BE2C (cell line): ENCODE results near the gene MCFD2.

Experiments used
- DNase-seq: peaks from one replicate; pipeline ENCODE4 v3.0.0-alpha.2; 2020
- H3K27me3 ChIP-seq: fragments of 250-450 bp; sonication (Bioruptor Pico); 2 replicates; pipeline ENCODE4 v1.5.1; 2020; ENCODE audit warnings: mild to moderate bottlenecking
- H3K36me3 ChIP-seq: fragments of 250-450 bp; sonication (Bioruptor Pico); 2 replicates; pipeline ENCODE4 v1.5.1; 2020; ENCODE audit warnings: mild to moderate bottlenecking
- H3K4me1 ChIP-seq: fragments of 250-450 bp; sonication (Bioruptor Pico); 2 replicates; pipeline ENCODE4 v1.5.1; 2020
- H3K4me3 ChIP-seq: 2 replicates; pipeline ENCODE4 v1.5.1; 2011; ENCODE audit warnings: low read depth, low read length
- H3K9me3 ChIP-seq: fragments of 250-450 bp; sonication (Bioruptor Pico); 2 replicates; pipeline ENCODE4 v1.5.1; 2020
- TF ChIP-seq, protein P1 (sequence below): IDR thresholded peaks from 2 replicates; pipeline ENCODE4 v1.5.1; 2012; ENCODE audit warnings: mild to moderate bottlenecking, low read depth, low read length

Gene MCFD2

DNA sequence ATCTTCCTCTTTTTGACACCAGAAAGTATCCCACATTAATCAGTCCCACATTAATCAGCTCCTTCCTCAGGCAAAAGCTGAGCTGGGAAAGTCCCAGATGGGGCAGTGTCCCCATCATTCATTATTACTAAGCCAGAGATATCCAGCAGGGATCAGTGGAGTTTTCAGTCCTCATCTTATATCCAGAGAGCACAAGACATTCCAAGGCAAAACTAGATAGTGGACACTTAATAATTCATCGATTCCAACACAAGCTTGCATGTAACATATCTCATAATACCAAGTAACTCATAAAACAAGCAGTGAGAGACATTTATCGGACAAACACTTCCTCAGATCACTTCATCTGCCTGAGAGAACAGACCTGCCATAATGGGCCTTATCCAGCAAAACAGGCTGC, 53.1 kb downstream of the MCFD2 start:
- Histone ChIP-seq H3K36me3 (no peaks in the 10 kb centered on the region), H3K27me3 (no peaks in the 10 kb centered on the region), H3K9me3 (no peaks in the 10 kb centered on the region), H3K4me3 (no peak overlapping the region), H3K4me1 (no peaks in the 10 kb centered on the region)
- TF ChIP-seq, protein P1, sequence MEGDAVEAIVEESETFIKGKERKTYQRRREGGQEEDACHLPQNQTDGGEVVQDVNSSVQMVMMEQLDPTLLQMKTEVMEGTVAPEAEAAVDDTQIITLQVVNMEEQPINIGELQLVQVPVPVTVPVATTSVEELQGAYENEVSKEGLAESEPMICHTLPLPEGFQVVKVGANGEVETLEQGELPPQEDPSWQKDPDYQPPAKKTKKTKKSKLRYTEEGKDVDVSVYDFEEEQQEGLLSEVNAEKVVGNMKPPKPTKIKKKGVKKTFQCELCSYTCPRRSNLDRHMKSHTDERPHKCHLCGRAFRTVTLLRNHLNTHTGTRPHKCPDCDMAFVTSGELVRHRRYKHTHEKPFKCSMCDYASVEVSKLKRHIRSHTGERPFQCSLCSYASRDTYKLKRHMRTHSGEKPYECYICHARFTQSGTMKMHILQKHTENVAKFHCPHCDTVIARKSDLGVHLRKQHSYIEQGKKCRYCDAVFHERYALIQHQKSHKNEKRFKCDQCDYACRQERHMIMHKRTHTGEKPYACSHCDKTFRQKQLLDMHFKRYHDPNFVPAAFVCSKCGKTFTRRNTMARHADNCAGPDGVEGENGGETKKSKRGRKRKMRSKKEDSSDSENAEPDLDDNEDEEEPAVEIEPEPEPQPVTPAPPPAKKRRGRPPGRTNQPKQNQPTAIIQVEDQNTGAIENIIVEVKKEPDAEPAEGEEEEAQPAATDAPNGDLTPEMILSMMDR: no peak
- DNase-seq: no peak

- TF ChIP-seq, protein P1: no peak
- H3K36me3 ChIP-seq: no peaks in the 10 kb centered on the region
- no peaks in the 10 kb centered on the region for H3K27me3 ChIP-seq
- H3K4me3 ChIP-seq: no peak overlapping the region
- H3K4me1 ChIP-seq: no peaks in the 10 kb centered on the region
- H3K9me3 ChIP-seq: no peaks in the 10 kb centered on the region
- DNase-seq: no peak
Observed at GRCh38 chr2:46861916-46862315, 53.7 kb downstream of the MCFD2 start.

DNA sequence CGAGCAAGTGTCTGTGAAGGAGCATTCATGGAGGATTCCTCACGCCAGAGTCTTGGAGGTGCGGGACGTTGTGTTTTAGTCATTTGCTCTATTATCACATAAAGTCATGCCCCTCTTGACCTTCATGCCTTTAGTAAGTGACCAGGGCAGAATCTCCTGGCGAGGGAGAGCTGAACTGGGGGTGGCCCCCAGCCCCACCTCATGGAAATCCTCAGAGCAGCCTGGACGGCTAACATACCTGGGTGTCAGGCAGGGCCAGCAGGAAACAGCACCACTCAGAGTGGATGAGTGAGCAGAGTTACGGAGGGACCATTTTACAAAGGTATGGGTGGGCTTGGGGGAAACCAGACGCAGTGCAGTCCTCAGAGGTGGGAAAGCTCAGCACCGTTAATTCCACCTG, 56.1 kb downstream of the MCFD2 start:
- H3K27me3 ChIP-seq: no peaks in the 10 kb centered on the region
- H3K9me3 ChIP-seq: no peaks in the 10 kb centered on the region
- no peak for DNase-seq
- no peak overlapping the region for H3K4me3 ChIP-seq
- H3K36me3 ChIP-seq: no peaks in the 10 kb centered on the region
- H3K4me1 ChIP-seq: no peaks in the 10 kb centered on the region
- TF ChIP-seq, protein P1: no peak

- Histone ChIP-seq H3K4me3 (no peak overlapping the region), H3K36me3 (no peaks in the 10 kb centered on the region), H3K27me3 (no peaks in the 10 kb centered on the region), H3K4me1 (no peaks in the 10 kb centered on the region), H3K9me3 (no peaks in the 10 kb centered on the region)
- TF ChIP-seq, protein P1: no peak
- DNase-seq: no peak
Observed at GRCh38 chr2:46858702-46859090, 56.9 kb downstream of the MCFD2 start.

DNA sequence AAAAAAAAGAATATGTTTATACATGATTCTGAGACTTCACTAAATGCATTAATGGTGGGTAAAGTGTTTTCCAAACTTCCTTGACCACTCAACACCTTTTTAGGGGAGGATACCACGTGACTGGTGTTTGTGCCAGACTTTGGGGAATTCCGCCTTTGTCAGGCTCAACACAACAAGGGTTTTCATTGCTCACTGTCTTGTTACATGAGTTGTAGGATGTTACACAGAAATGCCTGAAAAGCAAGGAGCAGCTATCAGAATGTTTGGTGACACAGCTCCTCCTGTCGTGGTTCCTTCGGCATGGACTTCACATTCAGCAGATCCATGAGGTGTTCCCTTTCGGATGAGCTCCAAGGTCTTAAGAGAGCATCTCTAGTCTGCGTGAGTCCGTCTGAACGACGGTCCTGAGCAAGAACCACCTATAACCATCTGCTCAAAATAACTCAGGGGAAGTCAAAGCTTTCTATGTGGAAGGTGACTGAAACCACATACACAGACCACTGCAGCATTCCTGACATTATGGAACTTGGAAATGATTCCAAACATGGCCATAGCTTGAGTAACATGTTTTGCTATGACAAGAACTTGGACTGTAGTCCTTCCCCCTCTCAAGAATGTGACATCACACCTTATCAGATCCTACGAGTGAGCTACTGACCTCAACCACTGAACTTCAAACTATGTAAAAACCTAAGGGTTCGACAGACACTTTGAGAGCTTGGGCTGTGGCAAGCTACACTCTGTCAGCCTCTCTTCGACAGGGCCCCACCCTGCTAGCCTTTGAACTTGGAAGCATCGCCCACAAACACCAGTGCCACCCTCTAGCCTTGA, 57.5 kb downstream of the MCFD2 start:
- Histone ChIP-seq H3K9me3 (no peaks in the 10 kb centered on the region), H3K27me3 (no peaks in the 10 kb centered on the region), H3K4me3 (no peak overlapping the region), H3K36me3 (no peaks in the 10 kb centered on the region), H3K4me1 (no peaks in the 10 kb centered on the region)
- DNase-seq: no peak
- TF ChIP-seq, protein P1: no peak

GRCh38 chr2:46856336-46856735, 59.3 kb downstream of the MCFD2 start:
- H3K27me3 ChIP-seq: no peaks in the 10 kb centered on the region
- TF ChIP-seq, protein P1: no peak
- no peaks in the 10 kb centered on the region for H3K9me3 ChIP-seq
- no peak overlapping the region for H3K4me3 ChIP-seq
- DNase-seq: no peak
- H3K36me3 ChIP-seq: no peaks in the 10 kb centered on the region
- H3K4me1 ChIP-seq: no peaks in the 10 kb centered on the region
